ENCODE results near the gene UNC5C. TPM values are rescaled to one million over a fixed set of nuclear protein-coding genes. Genes with fewer than 3 reads are reported as not detected.

Gene UNC5C
- total RNA-seq, 1 experiment from 2014 or later: not detected

DNA sequence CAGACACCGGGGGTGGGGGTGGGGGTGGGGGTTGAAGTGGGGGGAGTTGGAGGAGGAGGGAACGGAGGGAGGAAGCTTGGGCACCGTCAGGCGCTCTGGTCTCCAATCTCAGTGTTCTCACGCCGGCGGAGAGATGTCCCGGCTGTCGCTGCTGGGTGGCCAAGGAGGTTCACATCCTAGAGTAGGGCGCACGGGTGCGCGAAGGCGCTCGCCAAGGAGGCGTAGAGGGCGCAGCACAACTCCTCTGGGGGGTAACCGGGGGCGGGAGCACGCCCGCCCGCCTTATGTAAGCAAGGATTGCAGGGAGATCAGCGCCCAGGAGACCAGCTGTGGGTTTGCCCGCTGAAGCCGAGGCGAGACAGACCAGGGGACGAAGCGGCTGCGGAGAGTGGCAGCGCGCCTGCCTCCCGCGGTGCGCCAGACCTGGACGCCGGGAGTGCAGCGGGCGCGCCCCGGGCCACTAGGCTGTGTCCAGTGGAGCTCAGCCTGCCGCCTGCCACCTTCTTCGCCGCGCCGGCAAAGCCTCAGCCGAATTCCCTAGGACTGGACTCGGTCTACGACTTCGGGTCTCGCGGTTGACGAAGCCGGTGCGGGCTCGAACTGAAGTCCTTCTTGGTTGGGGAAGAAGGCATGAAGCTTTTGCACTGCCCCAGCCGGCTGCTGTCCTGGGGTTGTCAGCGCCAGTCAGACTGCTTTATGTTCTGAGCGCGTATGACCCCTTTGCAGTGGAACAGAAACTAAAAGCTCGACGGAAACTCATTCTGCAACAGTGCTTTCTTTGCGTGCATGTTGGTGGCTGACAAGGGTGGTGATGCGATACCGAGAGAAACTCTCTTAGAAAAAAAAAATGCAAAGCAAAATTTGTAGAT is 707 bp upstream of the UNC5C start:
- H3K36me3 Mint-ChIP-seq (ENCODE audit: insufficient read depth, unreplicated experiment): no peaks in the 10 kb centered on the region
- DNase-seq (ENCODE audit: unreplicated experiment): peak; percentile 28
- POLR2A ChIA-PET: no interaction called here
- peaks cover 51% of the 10 kb centered on the region for H3K27me3 Mint-ChIP-seq (ENCODE audit: insufficient read depth, unreplicated experiment)
- CTCF ChIA-PET: interaction anchor here (0.5 to 1.2 kb wide), 13 partner anchors 9 to 857 kb away, joined by 3 to 4 read pairs (median 3); no protein-coding TSS in a partner anchor
- intact Hi-C loops (cut with micrococcal nuclease): no loop called here
- no peak overlapping the region for H3K27ac Mint-ChIP-seq (ENCODE audit: low read depth, unreplicated experiment)
- TF ChIP-seq CTCF (IDR thresholded peaks at IDR 0.05; ENCODE audit: unreplicated experiment): no peak
- peaks cover 6% of the 10 kb centered on the region for H3K4me1 Mint-ChIP-seq (ENCODE audit: insufficient read depth, unreplicated experiment)
- peak overlapping the region; percentile 79 for H3K4me3 Mint-ChIP-seq (ENCODE audit: unreplicated experiment)
- BruUV-seq (replicated peaks): no TSS peak
- H3K9me3 Mint-ChIP-seq (ENCODE audit: unreplicated experiment): no peaks in the 10 kb centered on the region

GRCh38 chr4:95547715-95548471 is 880 bp downstream of the UNC5C start:
- Mint-ChIP-seq H3K4me1 (ENCODE audit: insufficient read depth, unreplicated experiment) (peaks cover 6% of the 10 kb centered on the region), H3K9me3 (ENCODE audit: unreplicated experiment) (no peaks in the 10 kb centered on the region), H3K36me3 (ENCODE audit: insufficient read depth, unreplicated experiment) (no peaks in the 10 kb centered on the region), H3K27me3 (ENCODE audit: insufficient read depth, unreplicated experiment) (peaks cover 51% of the 10 kb centered on the region), H3K4me3 (ENCODE audit: unreplicated experiment) (peak overlapping the region; percentile 79), H3K27ac (ENCODE audit: low read depth, unreplicated experiment) (no peak overlapping the region)
- ChIA-PET POLR2A (interaction anchor here (0.8 to 0.9 kb wide), 3 partner anchors 11 to 153 kb away, joined by 3 to 5 read pairs (median 3); no protein-coding TSS in a partner anchor), CTCF (interaction anchor here (0.6 to 1.5 kb wide), 12 partner anchors 10 to 1319 kb away, joined by 3 to 5 read pairs (median 3); no protein-coding TSS in a partner anchor)
- no TSS peak for BruUV-seq (replicated peaks)
- no peak for TF ChIP-seq CTCF (IDR thresholded peaks at IDR 0.05; ENCODE audit: unreplicated experiment)
- intact Hi-C loops (cut with micrococcal nuclease): no loop called here
- peak; percentile 18 for DNase-seq (ENCODE audit: unreplicated experiment)

GRCh38 chr4:95546866-95547714 is 1.7 kb downstream of the UNC5C start:
- Mint-ChIP-seq H3K36me3 (ENCODE audit: insufficient read depth, unreplicated experiment) (no peaks in the 10 kb centered on the region), H3K4me3 (ENCODE audit: unreplicated experiment) (peak overlapping the region; percentile 79), H3K27me3 (ENCODE audit: insufficient read depth, unreplicated experiment) (peaks cover 51% of the 10 kb centered on the region), H3K27ac (ENCODE audit: low read depth, unreplicated experiment) (no peak overlapping the region), H3K4me1 (ENCODE audit: insufficient read depth, unreplicated experiment) (peaks cover 6% of the 10 kb centered on the region), H3K9me3 (ENCODE audit: unreplicated experiment) (no peaks in the 10 kb centered on the region)
- POLR2A ChIA-PET: interaction anchor here (0.9 kb wide), 1 partner anchor 12 kb away, joined by 3 read pairs; no protein-coding TSS in a partner anchor
- DNase-seq (ENCODE audit: unreplicated experiment): no peak
- no TSS peak for BruUV-seq (replicated peaks)
- intact Hi-C loops (cut with micrococcal nuclease): no loop called here
- TF ChIP-seq CTCF (IDR thresholded peaks at IDR 0.05; ENCODE audit: unreplicated experiment): no peak
- CTCF ChIA-PET: interaction anchor here (0.6 to 2.6 kb wide), 8 partner anchors 12 to 616 kb away, joined by 3 to 10 read pairs (median 3); no protein-coding TSS in a partner anchor
